Endothelial cell of umbilical vein (primary cell): ENCODE results near the gene RHCE. TPM values are rescaled to one million over a fixed set of nuclear protein-coding genes. Genes with fewer than 3 reads are reported as not detected.

Experiments used
- BruUV-seq: library from RNA; stranded (reverse); fragments of 400-500 nt; replicated peaks from 2 replicates; lab custom pipeline; 2021; lab: Mats Ljungman, UMichigan
- CTCF ChIA-PET: fragments of 300-600, 350-600 bp; sonication (Branson Sonifier 250); formaldehyde crosslinking; loops from one replicate; lab custom pipeline; 2021; ENCODE audit warnings: antibody characterized with exemption, inconsistent platforms; lab: Charles Lee
- POLR2A ChIA-PET: fragments of 300-600, 350-600 bp; sonication (Branson Sonifier 250); formaldehyde crosslinking; loops from one replicate; lab custom pipeline; 2021; ENCODE audit warnings: antibody characterized with exemption, inconsistent platforms; lab: Charles Lee
- DNase-seq: peaks from one replicate; pipeline ENCODE4 v3.0.0-alpha.2; 2011; ENCODE audit warnings: low read depth, low spot score
- FAIRE-seq: peaks from 2 replicates; lab custom pipeline; 2011; peaks lifted over from hg19 to GRCh38; lab: Jason Lieb, UNC
- H2AFZ ChIP-seq: 2 replicates; pipeline ENCODE4 v1.6.0; 2012; ENCODE audit warnings: low read depth, low read length, control low read depth, inconsistent platforms
- H3K27ac ChIP-seq: 2 replicates; pipeline ENCODE4 v1.5.1; 2011; ENCODE audit warnings: low read depth, mild to moderate bottlenecking, control low read depth, low read length, moderate library complexity; ENCODE audit not compliant: insufficient read depth
- H3K27me3 ChIP-seq, 2 experiments: 2 replicates each; pipeline versions ENCODE4 v1.6.0 to v1.6.1; 2011; ENCODE audit warnings: low read length in 2 of 2, mixed read lengths in 1 of 2; ENCODE audit not compliant: control insufficient read depth in 2 of 2, insufficient read depth in 2 of 2
- H3K36me3 ChIP-seq, 2 experiments: 2 replicates in 1 of 2; 3 replicates in 1 of 2; pipeline ENCODE4 v1.5.1; 2011; ENCODE audit warnings: low read length in 2 of 2, mild to moderate bottlenecking in 1 of 2, moderate library complexity in 1 of 2; ENCODE audit not compliant: control insufficient read depth in 2 of 2, insufficient read depth in 2 of 2; ENCODE audit errors: extremely low read depth in 1 of 2
- H3K4me1 ChIP-seq: 3 replicates; pipeline ENCODE4 v1.5.1; 2011; ENCODE audit warnings: mild to moderate bottlenecking, low read length; ENCODE audit not compliant: control insufficient read depth, insufficient read depth; ENCODE audit errors: extremely low read depth
- H3K4me2 ChIP-seq: 2 replicates; pipeline ENCODE4 v1.6.1; 2011; ENCODE audit warnings: low read length, control low read depth, mixed read lengths; ENCODE audit not compliant: insufficient read depth
- H3K4me3 ChIP-seq, 3 experiments: fragments of 200-600 bp in 1 of 3; sonication (generic), shearing (Covaris generic) in 1 of 3; replicated peaks in 1 of 3; 2 replicates each; pipeline ENCODE4 v1.5.1; 2011 to 2016; ENCODE audit warnings: control low read depth in 3 of 3, low read length in 3 of 3, mild to moderate bottlenecking in 2 of 3, inconsistent platforms in 1 of 3, low read depth in 1 of 3, moderate library complexity in 1 of 3; ENCODE audit not compliant: insufficient read depth in 1 of 3
- H3K79me2 ChIP-seq: 2 replicates; pipeline ENCODE4 v1.6.0; 2012; ENCODE audit warnings: low read length, inconsistent platforms; ENCODE audit not compliant: control insufficient read depth, insufficient read depth
- H3K9ac ChIP-seq: replicated peaks from 2 replicates; pipeline ENCODE3; 2011; ENCODE audit warnings: low read length, control low read depth; ENCODE audit not compliant: insufficient read depth; ENCODE audit errors: extremely low read depth
- H3K9me1 ChIP-seq: replicated peaks from 3 replicates; pipeline ENCODE4 v1.6.0; 2011; ENCODE audit warnings: mild to moderate bottlenecking, low read length; ENCODE audit not compliant: control insufficient read depth, insufficient read depth; ENCODE audit errors: extremely low read depth
- H3K9me3 ChIP-seq: replicated peaks from 2 replicates; pipeline ENCODE4 v1.5.1; 2012; ENCODE audit warnings: low read length, inconsistent platforms; ENCODE audit not compliant: control insufficient read depth, insufficient read depth
- H4K20me1 ChIP-seq: replicated peaks from 2 replicates; pipeline ENCODE3; 2011; ENCODE audit warnings: mild to moderate bottlenecking, low read length; ENCODE audit not compliant: control insufficient read depth, insufficient read depth; ENCODE audit errors: extremely low read depth
- CTCF ChIP-seq, 2 donors: IDR thresholded peaks; 1 replicate in 1 of 2; 2 replicates in 1 of 2; pipeline ENCODE4 v1.5.1; 2011; ENCODE audit warnings: low read length in 2 of 2, mild to moderate bottlenecking in 2 of 2, moderate library complexity in 2 of 2, control low read depth in 1 of 2, inconsistent platforms in 1 of 2, low read depth in 1 of 2; ENCODE audit not compliant: insufficient read depth in 1 of 2; ENCODE audit errors: extremely low read depth in 1 of 2
- FOS ChIP-seq: IDR thresholded peaks from 2 replicates; pipeline ENCODE4 v1.6.1; 2011; ENCODE audit warnings: mild to moderate bottlenecking, low read length, moderate library complexity, borderline replicate concordance; ENCODE audit not compliant: insufficient read depth
- GATA2 ChIP-seq: IDR thresholded peaks from 2 replicates; pipeline ENCODE4 v1.7.0; 2011; ENCODE audit warnings: low read depth, mild to moderate bottlenecking, moderate library complexity, mixed read lengths, low read length; ENCODE audit not compliant: insufficient read length, insufficient read depth
- MAX ChIP-seq: IDR thresholded peaks from 2 replicates; pipeline ENCODE4 v1.6.1; 2011; ENCODE audit not compliant: insufficient read depth, insufficient read length
- MYC ChIP-seq: IDR thresholded peaks from one replicate; pipeline ENCODE4 v1.6.1; 2011; ENCODE audit warnings: mild to moderate bottlenecking, low read depth, low read length
- POLR2A ChIP-seq: IDR thresholded peaks from 2 replicates; pipeline ENCODE4 v1.6.1; 2012; ENCODE audit warnings: low read depth, mild to moderate bottlenecking, control low read depth, low read length
- dilution Hi-C: fragments of 300-500 bp; cut with MboI; formaldehyde crosslinking; loops from one replicate; pipeline ENCODE4 v1.15.0; 2019; ENCODE audit warnings: low sequenced_read_pairs; ENCODE audit not compliant: extremely low pct_ligation_motif_present
- intact Hi-C: fragments of 100-400 bp; cut with micrococcal nuclease; formaldehyde crosslinking; loops from one replicate; pipeline ENCODE4 v1.10.0; 2022
- polyA plus RNA-seq, 4 experiments: library from polyadenylated mRNA; depleted of rRNA in 3 of 4; stranded (reverse) in 3 of 4; unstranded in 1 of 4; fragments of >200 nt; gene quantifications; 2 replicates each; pipeline versions ENCODE4 v1.2.1 to v1.2.3, GENCODE V29; 2011 to 2012; ENCODE audit warnings: missing spikeins in 1 of 4
- total RNA-seq: library from RNA; stranded (reverse); gene quantifications from 2 replicates; pipeline ENCODE4 v1.2.3, GENCODE V29; 2021

The RHCE gene
- total and polyA plus RNA-seq, 2 donors (not counting 3 experiments of a cell fraction or from before 2014, with no cell fraction given): 0.07 TPM; not detected in 1

GRCh38 chr1:25437672-25438071 is 17.0 kb upstream of the RHCE start:
- intact Hi-C loops: loop anchor here (10.0 kb wide), 1 partner anchor 367 kb away; the partner anchor contains the start of gene SELENON
- Histone ChIP-seq H3K27me3 (no peaks in the 10 kb centered on the region), H3K9me3 (no peaks in the 10 kb centered on the region), H3K9me1 (no peaks in the 10 kb centered on the region), H3K4me2 (no peak overlapping the region), H3K4me3 (no peak overlapping the region), H3K36me3 (peaks cover 0 to 2% of the 10 kb centered on the region in 2 experiments), H3K79me2 (peaks cover 74% of the 10 kb centered on the region), H4K20me1 (peaks cover 2% of the 10 kb centered on the region), H3K27ac (no peak overlapping the region), H3K4me1 (peaks cover 33% of the 10 kb centered on the region), H2AFZ (no peak overlapping the region), H3K9ac (no peak overlapping the region)
- TF ChIP-seq MYC (no peak), POLR2A (no peak), CTCF (IDR thresholded peaks at IDR 0.05; ENCODE audit: extremely low read depth in 1 of 2, insufficient read depth in 1 of 2, low read depth in 1 of 2, low read length in 2 of 2) (no peak), FOS (no peak), GATA2 (no peak), MAX (no peak)
- BruUV-seq: no TSS peak
- FAIRE-seq (no peak), DNase-seq (no peak)
- ChIA-PET POLR2A (no interaction called here), CTCF (interaction anchor here (1.3 kb wide), 1 partner anchor 32 kb away, joined by 3 read pairs; no protein-coding TSS in a partner anchor)
- dilution Hi-C loops: no loop called here
